Erythroblast (primary cell): ENCODE measurements around the gene NUDT3.
"Not testable (repeated sequence)": the region's sequence is repeated elsewhere in the genome, so short reads cannot be mapped to it uniquely, and the experiment has no call there.

Experiments used
- DNase-seq, 2 experiments: peaks; one replicate each; lab custom pipeline; 2025; lab: John Stamatoyannopoulos, UW
- GATA1 ChIP-seq: IDR thresholded peaks from 2 replicates; pipeline ENCODE4 v1.6.1; 2011; ENCODE audit warnings: low read depth, mild to moderate bottlenecking, control low read depth, low read length, moderate library complexity
- POLR2A ChIP-seq: IDR thresholded peaks from 2 replicates; pipeline ENCODE4 v1.6.1; 2011; ENCODE audit warnings: mild to moderate bottlenecking, low read length

NUDT3 gene

GRCh38 chr6:34333858-34334257 lies 58.6 kb downstream of the NUDT3 start:
- no peak for TF ChIP-seq POLR2A
- no peak for TF ChIP-seq GATA1
- DNase-seq, result no peak

GRCh38 chr6:34332251-34333198 lies 59.9 kb downstream of the NUDT3 start:
- TF ChIP-seq POLR2A (no peak), GATA1 (no peak)
- DNase-seq, result no peak

GRCh38 chr6:34331371-34332050 lies 61.0 kb downstream of the NUDT3 start:
- TF ChIP-seq POLR2A (no peak), GATA1 (no peak)
- DNase-seq, result no peak

GRCh38 chr6:34329814-34330213 lies 62.7 kb downstream of the NUDT3 start:
- DNase-seq, result not testable (repeated sequence)

- DNase-seq, result no peak
- TF ChIP-seq GATA1, result no peak
- no peak for TF ChIP-seq POLR2A
These were observed 63.5 kb downstream of the NUDT3 start for GRCh38 chr6:34328969-34329368.

GRCh38 chr6:34327313-34328205 lies 64.9 kb downstream of the NUDT3 start:
- DNase-seq, result not testable (repeated sequence)

- no peak for DNase-seq
- TF ChIP-seq GATA1, result no peak
- no peak for TF ChIP-seq POLR2A
These were observed 66.8 kb downstream of the NUDT3 start for GRCh38 chr6:34325633-34326032.

GRCh38 chr6:34324738-34325444 lies 67.6 kb downstream of the NUDT3 start:
- DNase-seq, result no peak
- TF ChIP-seq GATA1, result no peak
- no peak for TF ChIP-seq POLR2A

GRCh38 chr6:34324221-34324620 lies 68.2 kb downstream of the NUDT3 start:
- not testable (repeated sequence) for DNase-seq

GRCh38 chr6:34323300-34323699 lies 69.2 kb downstream of the NUDT3 start:
- no peak for DNase-seq
- TF ChIP-seq POLR2A, result no peak
- no peak for TF ChIP-seq GATA1

- TF ChIP-seq POLR2A (no peak), GATA1 (no peak)
- no peak for DNase-seq
These were observed 69.7 kb downstream of the NUDT3 start for GRCh38 chr6:34322732-34323131.

- TF ChIP-seq POLR2A, result no peak
- TF ChIP-seq GATA1, result no peak
These were observed 70.6 kb downstream of the NUDT3 start for GRCh38 chr6:34321821-34322220.

GRCh38 chr6:34319471-34319885 lies 73.0 kb downstream of the NUDT3 start:
- TF ChIP-seq GATA1, result no peak
- no peak for TF ChIP-seq POLR2A
- no peak for DNase-seq

More at GRCh38 chr6:34321821-34322220, 70.6 kb downstream of the NUDT3 start:
- DNase-seq, result no peak
